HG02973 (cell line): Measurements from ENCODE around the gene COL25A1.
"Not testable (repeated sequence)": the region's sequence is repeated elsewhere in the genome, so short reads cannot be mapped to it uniquely, and the experiment has no call there.

Experiments
- ATAC-seq: cut with Tn5 transposase; IDR thresholded peaks from one replicate; pipeline ENCODE4 v1.9.1; 2021; ENCODE audit warnings: moderate library complexity; ENCODE audit not compliant: unreplicated experiment

Gene COL25A1

DNA sequence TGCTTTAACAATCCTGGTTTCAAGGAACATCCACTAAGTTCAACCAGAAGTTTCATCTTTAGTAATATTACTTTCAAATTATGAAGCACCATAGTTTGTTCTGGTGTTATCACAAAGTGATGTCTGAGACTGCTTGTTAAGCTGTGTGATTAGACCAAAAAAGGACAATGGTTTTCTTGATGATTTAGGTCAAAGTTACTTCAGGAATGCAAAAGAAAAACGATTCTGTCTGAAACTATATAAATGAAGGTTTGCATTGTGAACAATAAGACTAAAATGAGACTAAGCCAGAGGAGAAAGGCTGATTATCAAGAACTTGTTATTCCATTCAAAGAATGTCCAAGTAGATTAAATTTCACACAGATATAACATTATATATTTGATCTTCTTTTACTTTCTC is 417.2 kb downstream of the COL25A1 start:
- no peak for ATAC-seq

DNA sequence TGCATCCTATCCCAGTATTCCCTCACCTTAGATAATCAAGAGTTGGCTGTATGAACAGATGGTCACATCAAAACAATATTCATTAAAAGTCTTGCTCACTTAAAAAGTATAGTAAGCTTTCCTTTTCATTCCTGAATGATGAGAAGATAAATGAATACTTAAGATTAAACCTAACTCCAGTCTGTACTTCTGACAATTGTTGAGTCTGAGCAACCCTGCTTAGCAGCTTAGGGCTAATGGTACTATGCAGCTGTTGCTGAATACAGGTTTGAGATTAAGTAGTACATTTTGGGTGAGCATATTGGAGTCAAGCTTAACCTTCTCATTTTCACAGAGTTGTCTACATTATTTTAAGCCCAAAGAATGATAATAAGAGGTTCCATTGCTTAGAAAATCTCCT is 417.9 kb downstream of the COL25A1 start:
- ATAC-seq, result no peak

DNA sequence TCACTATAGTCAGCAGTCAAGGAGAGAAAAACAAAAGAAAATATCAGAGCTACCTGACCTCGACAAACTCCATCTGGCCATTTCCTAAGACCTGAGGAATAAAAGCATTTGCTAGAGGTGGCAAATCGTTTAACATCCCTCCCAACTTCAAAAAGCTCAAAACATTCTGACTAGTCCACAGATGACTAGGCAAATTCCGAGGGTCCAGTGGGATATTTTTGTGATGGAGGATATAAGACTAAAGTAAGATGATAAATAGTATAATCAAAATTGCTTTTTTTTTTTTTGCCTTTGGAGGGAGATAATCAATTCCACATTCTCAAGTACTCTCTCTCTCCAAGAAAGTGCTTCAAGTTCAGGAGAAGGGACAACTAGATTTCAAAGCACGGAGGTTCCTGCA is 420.5 kb downstream of the COL25A1 start:
- no peak for ATAC-seq

DNA sequence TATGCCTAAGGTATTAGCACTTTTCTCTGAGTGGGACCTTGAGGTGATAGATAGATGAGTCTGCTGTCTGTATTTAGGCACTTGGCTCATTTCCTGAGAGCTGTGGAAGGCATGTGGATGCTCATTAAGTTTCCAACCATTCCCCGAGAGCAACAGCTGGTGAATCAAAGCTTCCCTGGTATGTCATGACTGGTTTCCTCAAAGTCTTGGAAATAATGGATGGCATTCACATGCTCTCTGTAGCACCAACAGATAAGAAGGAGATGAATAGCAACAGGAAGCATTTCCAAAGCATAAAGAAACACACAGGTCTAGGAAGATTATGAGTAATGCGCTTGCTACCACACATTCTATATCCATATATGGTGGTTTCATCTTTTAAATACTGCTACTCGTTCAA is 421.3 kb downstream of the COL25A1 start:
- no peak for ATAC-seq

DNA sequence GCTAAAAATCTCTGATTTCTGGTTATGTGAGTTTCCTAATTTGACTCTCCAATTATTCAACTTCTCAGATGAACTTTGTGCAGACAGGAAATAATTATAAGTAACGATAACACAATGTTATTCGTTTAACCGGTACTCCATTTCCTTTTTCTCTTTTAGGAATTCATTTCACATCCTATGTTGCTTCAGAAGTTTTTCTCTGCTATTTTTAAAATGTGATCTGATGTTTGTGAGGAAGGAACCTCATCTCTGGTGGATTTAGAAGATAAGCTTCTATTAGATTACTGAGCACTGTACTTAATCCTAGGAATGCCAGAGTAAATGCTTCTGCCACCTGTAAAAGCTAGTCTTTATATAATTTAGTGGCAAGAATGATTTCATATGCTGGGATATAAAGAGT is 423.7 kb downstream of the COL25A1 start:
- no peak for ATAC-seq

DNA sequence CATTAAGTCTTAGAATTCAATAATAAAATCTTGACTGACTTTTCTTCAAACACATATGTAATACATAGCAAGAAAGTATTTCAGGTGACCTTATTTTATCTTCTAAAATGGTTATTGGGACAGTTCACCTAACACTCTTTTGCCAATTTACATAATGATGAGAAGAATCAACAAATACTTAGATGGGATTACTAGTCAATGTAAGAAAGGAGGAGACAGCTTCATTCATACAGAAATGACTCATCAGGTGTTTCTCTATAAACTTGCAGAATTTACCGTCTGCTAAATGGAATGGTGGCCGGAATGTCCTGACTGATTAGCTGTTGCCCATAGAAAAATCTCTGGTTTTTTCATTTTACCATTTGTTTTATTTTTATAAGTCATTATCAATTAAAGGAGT is 424.6 kb downstream of the COL25A1 start:
- no peak for ATAC-seq

DNA sequence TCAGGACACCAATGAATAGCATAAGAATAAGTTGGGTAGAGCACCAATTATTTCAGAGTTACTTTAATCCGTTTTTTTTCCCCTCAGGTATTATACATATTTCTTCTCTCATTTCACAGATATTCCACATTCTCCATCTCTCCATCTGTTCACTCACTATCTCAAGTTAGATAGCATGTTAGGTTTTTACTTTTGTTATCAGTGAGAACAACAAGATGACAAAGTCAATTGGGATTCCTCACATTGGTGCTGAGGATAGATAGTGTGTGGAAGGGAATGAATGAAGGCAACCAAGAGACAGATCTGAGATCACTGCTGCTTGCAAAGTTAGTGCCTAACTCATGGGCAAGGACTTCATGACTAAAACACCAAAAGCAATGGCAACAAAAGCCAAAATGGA is 427.7 kb downstream of the COL25A1 start:
- no peak for ATAC-seq

DNA sequence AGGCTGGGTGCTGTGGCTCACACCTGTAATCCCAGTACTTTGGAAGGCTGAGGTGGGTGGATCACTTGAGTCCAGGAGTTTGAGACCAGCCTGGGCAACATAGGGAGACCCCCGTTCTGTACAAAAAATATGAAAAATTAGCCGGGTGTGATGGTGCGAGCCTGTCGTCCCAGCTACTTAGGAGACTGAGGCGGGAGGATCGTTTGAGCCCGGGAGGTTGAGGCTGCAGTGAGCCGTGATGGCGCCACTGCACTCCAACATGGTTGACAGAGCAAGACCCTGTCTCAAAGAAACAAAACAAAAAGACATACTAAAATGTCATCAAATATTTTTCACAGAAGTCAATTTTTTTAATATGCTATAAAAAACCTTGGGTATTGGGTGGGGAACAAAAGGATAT is 432.5 kb downstream of the COL25A1 start:
- ATAC-seq, result not testable (repeated sequence)

DNA sequence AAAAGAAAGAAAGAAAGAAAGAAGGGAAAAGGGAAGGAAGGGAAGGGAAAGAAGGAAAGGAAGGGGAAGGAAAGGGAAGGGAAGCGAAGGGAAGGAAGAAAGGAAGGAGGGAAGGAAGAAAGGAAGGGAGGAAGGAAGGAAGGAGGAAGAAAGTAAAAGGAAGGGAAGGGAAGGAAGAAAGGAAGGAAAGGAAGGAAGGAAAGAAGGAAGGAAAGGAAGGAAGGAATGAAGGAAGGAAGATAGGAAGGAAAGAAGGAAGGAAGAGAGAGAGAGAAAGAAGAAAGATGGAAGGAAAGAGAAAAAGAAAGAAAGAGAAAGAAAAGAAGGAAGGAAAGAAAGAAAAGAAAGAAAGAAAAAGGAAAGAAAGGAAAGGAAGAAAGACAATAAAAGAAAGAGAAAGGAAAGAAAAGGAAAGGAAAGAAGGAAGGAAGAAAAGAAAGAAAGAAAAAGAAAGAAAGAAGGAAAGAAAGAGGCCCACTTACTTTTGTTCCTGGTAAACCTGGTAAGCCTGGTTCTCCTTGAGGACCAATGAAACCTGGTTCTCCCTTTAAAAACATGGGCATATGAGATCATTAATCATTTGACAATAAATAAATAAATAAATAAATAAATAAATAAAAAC is 433.7 kb downstream of the COL25A1 start:
- no peak for ATAC-seq

DNA sequence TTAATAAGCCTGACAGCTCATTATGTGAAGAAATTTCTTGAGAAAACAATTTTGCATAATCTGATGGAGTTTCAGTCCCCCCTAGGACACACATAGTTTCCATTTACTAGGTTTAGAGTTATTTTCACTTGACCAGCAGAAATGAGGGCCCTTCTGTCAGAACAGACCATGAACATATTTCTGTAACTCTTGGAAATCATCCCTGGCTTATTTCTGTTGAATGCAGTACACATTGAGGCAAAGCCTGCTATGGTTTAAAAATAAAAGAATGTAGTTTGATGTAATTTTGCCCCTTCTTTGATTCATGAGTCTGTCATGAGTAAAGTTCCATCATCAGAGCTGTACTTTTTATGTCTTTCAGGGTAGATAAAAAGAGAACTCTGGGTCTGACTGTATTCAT is 435.0 kb downstream of the COL25A1 start:
- no peak for ATAC-seq

DNA sequence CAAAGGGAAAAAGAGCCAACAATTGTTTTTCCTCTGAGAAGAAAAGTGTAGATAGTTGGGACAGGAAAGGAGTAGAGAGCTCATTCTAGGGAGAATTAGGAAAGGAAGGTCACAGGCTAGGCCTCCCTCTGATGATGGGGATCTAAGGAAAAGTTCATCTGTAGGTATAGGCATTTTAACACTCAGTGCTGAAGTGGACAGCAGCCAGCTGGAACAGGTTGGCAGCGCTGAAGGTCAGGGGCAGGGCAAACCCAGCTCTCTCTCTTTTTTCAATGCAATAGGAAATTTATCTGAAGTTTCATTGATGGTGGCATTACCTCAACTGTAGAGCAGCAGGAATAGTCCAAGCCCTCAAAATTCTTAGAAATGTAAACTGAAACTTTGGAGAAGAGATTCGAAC is 441.1 kb downstream of the COL25A1 start:
- no peak for ATAC-seq

DNA sequence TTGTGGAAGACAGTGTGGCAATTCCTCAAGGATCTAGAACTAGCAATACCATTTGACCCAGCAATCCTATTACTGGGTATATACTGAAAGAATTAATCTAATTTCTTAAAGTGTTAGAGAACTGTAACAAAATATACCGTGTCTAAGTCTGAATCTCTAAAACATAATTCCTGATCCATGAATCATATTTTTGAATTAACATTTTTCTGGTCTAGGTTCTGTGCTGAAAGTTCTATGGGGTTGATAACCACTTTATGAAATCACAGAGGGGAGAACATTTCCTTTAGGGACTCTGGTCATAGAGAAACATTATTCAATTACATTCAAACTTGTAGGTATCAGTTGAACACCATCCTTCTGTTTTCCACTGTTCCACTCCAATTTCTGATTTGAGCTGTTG is 447.7 kb downstream of the COL25A1 start:
- no peak for ATAC-seq

DNA sequence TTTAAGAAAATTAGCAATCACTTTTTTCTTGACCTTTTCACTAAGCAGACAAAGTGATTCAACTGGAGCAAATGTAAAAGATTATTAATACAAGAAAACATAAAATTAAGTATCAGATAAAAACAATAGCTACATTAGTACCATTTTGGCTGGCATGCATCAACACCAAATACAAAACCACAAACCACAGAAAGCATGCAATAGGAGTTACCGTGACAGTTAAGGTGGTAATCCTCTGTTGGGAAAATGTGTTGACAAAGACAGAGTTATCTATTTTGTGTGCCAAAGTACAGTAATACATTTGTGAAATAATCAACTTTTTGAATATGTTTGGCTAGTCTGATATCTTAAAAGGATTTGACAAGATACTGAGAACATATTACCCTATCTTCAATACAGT is 449.8 kb downstream of the COL25A1 start:
- no peak for ATAC-seq

DNA sequence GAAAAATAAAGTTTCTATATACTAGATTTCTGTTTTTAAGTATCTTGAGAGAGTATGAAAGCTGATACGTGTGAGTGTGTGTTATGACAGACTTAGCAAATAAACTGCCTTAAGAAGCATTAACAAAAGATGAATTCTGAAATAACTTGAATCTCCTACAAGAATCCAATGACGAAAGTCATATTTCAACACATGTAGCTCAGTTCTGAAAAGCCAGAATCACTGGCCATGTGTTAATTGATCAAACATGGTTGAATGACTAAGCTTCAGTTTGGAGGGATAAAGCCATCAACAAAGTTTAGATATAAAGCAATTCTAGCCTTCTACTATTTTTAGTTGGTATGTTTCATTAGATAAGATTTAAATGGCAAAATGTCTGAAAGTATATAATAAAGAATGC is 451.1 kb downstream of the COL25A1 start:
- ATAC-seq, result no peak

DNA sequence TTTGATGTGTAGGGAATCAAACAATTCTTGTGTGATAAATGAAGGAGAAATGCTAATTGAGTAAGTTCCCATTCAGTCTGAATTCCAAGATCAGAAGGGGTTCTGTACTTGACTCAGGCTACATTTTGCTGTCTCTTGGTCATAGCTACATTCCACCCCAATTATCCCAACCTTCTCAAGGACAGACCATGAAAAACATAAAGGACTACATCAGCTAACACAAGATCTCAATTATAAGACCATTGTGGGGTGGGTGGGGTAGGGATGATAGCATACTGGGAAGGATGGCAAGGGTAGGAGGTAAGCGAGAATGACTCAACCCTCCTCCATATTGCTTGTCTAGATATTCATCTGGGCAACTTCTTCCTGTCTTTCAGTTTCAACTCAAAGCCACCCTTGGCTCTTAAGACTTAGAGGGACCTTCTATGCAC is 452.2 kb downstream of the COL25A1 start:
- ATAC-seq, result peak; percentile 39

DNA sequence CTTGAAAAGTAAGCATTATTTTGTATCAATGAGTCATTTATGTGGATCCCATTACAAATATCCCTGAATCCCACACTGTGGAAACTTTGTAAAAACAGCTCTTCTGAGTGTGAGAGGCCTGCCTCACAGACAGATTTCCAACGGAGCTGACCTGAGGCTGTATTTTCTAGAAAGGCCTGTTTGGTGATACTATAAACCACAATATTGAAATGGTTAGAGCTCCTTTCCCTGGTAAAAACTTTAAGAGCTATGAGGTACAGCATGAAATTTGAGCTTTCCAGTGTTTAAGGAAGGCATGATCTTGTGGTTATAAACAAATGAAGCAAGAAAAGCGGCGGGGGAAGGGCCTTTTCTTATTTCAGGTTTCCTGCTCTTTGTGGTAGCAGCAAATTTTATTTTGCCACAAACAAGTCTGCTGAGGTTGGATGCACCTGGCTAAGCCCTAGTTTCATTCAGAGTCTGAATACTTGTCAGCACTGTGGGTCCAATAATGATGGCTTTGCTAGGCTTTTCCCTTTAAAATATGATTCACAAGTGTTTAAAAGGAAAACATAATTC is 452.8 kb downstream of the COL25A1 start:
- peak; percentile 90 for ATAC-seq

DNA sequence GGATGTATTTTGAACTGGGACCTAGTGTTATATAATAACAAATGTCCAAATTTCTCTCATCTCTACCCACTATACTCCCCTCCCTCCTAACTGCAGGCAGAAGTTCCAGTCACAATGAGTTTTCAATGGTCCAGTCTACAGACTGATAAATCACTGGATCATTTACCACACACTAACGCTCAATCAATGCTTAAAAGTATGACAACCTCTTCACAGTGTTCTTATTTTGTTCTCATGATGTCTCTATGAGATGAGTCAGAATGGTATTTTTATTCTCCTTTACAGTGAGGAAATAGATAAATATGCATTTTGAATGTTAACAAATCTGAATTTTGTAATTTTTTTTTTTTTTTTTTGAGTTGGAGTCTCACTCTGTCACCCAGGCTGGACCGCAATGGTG is 455.9 kb downstream of the COL25A1 start:
- no peak for ATAC-seq

DNA sequence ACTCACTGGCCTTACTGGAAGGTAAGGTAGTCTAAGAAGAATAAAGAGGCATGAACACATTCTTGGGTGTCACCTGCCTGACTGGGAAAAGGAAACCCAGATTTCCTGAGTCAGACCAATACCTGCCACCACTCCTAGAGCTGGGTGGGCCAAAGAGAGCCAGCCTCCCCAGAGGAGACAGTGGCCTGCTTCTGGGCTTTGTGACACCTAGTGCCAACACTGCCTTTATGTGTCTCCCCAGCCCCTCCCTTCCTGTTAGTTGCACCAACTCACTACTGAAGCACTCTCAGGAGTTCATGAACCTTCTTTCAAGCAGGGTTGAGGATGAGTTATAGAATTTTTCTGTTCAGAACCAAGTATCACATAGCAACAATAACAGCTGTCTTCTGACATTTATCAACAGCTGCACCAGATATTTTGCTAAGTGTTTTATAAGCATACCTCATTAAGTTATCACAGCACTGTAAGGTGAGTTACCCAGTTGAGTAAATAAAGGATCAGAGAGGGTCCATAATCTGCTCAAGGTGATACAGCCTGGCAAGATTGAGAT is 462.0 kb downstream of the COL25A1 start:
- ATAC-seq, result no peak

DNA sequence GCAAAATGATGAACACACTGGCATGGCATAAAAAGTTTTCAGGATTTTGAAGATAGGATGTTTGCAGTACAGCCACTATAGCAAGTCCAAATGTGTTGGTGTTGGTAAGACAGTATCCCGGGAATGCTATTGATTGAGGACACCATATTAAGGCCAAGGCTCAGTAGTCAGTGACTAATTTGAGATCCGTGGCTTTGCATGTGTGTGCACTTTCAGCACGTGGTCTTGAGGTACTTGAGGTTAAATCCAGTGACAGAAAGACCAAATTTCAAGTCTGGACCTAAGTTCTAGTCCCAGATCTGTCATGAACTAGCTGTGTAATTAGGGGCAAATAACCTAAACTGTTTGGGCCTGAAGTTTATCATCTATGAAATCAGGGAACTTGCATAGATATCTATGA is 463.1 kb downstream of the COL25A1 start:
- ATAC-seq, result no peak

DNA sequence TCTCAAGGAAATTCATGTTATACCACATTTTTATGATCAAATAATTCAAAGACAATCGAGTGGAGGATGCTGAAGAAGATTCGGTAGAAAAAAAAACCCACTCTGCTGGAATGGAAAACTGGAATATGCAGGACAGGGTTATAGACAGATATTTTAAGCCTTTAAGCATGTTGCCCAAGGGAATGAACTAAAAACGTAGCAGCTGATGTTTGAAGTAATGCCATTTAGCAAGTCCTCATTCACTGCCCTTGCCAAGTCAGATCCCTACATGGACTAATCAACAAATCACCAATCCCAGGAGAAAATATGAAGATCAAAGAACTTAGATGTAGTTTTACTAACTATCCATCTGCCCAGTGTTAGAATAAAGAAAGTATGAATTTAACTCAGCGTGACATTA is 464.0 kb downstream of the COL25A1 start:
- no peak for ATAC-seq

DNA sequence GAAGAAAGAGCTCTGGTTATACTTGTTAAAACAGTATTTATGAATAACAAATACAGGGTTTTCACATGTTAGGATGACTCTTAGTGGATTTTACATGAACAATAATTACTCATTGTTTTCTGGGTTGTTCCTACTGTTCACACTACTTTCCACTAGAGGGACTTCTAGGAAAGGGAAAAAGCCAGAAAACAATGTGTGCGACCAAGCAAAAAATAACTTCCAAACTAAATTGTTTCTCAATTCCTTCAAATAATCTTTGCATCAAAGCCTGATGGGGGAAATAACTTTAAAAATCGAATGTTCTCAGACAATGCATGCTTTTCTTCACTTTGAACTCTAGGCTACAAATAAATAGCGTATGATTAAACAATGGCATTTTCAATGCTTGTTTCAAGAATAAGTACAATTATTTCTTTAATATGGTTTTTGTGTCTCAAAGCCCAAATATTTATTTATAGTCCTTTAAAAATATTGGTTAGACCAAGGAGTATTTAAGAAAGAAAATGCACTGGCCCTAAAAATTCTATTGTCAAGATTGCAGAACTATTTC is 467.5 kb downstream of the COL25A1 start:
- peak; percentile 58 for ATAC-seq

DNA sequence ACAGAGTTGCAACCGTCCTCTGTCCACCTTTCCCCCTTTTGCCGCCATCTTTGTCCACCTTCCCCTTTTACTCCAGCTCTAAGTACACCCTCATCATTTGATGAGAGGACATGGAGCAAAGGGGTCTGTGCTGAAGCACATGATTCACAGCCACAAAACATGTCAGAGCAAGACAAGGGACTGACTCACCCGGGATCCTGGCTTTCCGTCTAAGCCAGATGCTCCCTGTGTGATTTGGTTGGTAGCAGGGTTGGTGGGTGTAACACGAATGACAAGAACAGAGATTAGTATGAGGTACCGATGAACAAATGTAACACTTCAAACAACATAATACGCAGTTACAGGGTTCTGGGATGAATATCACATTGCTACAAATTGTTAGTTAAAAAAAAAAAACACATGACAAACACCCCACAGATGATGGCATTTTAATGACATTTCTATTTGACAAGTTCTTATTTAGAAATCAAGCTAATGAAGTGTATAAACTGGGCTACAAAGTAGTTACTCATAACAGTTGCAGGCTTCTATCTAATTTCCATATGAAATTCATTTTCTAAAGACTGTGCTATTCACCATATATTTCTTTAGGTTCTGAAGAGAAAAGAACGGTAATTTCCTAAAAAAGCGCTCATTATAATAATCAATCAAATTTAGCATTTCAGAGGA is 468.2 kb downstream of the COL25A1 start:
- no peak for ATAC-seq
